HG03378 (cell line): Measurements from ENCODE around the gene FAM193A.
"Not testable (repeated sequence)": the region's sequence is repeated elsewhere in the genome, so short reads cannot be mapped to it uniquely, and the experiment has no call there.

Experiments used
- ATAC-seq: cut with Tn5 transposase; IDR thresholded peaks from one replicate; pipeline ENCODE4 v1.9.1; 2021; ENCODE audit warnings: mild to moderate bottlenecking, moderate library complexity; ENCODE audit not compliant: unreplicated experiment

Gene FAM193A

DNA sequence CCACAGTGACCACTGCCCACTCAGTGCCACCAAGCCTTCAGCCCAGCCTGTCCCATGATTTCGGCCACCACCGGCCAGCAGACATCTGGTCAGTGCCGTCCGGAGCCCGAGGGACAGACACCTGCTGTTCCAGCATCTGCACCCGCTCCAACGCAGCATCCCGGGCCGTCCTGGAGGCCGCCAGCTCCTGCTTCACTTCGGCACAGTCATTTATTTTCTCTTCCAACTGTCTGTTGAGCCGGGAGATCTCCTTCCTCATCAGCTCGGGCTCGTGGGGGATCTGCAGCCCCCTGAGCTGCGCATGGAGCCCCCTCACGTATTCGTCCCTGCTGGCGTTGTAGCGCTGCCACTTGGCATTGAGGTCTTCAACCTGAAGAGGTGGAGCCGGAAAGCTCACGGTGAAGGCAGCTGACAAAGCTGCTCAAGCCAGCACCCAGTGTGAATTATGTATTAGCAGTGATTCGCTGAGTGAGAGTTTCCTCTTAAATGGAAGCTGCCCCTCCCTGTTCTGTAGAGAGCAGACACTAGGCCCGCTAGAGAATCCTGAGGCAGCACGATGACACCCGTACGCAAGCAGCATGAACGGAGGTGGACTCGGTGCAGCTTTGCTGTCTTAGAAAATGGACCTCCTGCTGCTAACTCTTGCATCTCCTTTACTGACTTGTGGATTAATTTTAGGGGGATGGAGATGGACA lies 208.3 kb downstream of the FAM193A start:
- no peak for ATAC-seq

DNA sequence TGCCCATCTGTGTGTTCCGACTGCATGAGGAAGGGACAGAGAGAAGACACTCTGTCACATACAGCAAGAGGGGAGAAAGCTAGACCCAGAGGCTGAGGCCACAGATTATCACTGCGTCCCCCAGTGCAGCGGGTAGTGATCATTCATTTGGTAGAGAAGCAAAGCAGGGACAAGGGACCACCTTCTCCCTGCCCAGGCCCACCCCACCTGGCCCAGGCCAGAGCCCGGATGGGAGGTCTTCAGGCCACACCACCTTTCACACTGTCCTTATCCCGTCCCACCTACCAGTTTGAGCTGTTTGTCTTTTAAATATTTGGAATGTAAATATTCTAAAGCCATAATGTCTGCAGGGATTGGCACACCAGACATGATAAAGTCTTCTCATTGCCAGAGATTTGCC lies 209.1 kb downstream of the FAM193A start:
- no peak for ATAC-seq

DNA sequence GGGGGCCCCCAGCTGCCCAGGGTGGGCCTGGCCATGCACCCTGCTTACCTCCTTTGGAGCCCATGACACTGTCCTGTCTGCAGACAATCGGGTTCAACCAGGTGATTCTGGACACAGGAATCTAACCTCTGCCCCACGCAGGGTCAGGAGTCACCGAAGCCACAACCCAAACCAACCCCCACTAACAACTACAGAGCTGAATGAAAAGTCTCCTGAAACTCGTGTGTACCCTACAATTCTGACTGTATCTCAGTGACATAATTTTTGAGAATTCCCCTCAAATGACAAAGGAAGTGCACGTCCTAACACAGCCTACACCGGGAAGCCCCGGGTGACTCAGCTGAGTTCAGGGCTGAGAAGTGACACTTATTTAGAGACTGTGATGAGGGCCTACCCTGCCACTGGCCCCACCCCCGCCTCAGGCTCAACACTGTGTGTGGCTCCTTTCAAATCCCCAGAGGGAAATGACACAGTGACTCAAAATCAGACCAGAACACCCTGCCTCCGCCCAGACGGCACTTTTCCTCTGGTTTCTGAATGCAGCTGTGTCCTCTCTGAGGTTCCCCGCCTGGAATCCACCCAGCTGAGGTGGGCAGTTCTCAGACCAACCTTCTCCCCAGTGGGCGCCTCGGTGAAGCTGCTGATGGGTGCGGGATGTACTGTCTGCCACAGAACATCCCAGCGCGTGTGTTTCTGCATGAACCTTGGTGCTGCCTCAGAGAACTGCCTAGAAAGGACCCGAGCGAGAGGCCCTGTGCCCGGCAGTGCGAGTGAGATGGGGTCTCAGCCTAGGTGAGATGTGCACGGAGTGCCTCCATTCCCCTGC lies 209.7 kb downstream of the FAM193A start:
- ATAC-seq: peak; percentile 88

DNA sequence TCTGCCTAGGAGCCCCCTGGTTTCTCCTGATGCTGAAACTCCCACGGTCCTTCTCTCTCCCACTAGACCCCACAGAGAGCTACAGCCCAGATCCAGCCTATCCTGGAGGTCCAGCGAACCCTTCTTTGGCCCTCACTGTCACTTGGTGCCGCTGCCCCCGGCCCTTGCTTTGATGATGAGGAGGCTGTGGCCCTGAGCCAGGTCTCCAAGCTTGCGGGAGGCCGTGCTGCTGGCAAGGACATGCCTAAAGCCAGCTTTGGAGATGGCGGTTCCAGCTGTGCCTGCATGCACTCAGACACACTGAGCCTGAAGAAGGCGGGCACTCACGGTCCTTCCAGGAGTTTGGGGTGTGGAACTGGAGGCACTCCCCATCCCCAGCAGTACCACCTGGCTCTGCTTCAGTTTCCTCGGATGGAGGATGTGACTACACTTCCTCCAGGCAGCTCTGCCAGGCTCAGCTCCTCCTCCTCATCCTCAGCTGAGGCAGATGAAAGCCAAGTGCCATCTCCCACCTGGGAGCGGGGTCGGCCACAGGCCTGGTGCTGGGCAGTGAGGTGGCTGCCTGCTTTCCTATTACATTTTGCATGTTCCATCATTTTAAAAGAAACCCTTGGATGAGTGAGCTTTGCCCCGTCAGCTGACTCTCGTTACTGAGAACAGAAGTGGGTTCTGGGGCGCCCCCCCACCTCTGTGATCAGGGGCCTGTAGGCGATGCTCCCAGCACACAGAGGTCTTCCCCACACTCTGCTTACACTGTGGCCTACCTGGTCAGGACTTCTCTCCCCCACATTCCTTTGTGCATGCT lies 210.6 kb downstream of the FAM193A start:
- no peak for ATAC-seq

DNA sequence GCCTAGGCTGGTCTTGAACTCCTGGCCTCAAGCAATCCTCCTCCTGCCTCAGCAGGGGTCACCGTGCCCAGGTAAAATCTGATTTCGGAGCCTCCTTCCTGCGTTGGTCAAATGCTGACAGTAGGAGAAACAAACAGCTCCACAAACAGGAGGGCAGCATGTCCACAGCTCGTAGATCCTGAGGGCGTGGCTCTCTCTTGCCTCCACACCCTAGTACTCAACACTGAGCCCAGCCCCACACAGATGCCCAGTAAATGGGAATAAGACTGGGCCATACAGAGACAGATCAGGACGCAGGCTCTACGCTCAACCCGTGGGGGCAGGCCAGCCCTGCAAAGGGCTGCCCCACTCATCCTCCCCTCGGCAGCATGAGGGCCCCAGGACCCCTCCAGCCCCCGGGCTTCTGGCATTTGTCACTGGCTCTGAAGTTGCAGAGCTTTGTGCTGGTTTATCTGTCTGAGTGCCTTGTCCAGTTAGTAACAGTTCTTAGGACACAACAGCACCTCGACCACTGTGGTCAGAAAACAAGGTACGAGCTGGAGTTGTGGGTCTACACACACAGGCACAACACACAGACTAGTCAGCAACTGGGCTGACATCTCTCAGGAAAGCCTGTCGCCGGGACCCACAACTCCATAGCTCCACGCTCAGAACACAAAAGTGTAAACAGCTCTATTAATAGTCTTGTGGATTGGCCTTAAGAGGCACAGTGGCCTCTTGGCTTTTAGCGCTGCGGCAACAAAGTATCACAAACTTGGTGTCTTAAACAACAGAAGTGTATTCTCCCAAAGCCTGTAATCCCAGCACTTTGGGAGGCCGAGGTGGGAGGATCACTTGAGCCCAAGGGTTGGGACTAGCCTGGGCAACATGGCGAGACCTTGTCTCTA lies 214.5 kb downstream of the FAM193A start:
- ATAC-seq: no peak

DNA sequence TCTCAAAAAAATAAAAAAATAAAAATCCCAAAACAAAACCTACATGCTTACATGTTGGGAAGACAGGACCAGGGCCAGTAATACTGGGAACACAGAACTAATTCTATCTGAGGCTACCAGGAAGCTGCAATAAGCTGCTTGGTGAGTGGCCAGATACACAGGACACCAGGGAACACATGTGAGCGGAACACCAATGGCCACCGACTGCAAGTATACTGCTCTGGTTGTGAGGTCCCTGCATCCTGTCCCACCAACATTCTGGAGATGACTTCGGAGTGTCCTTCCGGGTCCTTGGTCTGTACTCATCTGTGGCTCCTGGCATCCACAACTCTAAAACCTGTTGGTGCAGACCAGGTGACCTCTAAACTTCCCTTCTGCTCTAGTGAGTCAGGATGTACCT lies 217.0 kb downstream of the FAM193A start:
- no peak for ATAC-seq

DNA sequence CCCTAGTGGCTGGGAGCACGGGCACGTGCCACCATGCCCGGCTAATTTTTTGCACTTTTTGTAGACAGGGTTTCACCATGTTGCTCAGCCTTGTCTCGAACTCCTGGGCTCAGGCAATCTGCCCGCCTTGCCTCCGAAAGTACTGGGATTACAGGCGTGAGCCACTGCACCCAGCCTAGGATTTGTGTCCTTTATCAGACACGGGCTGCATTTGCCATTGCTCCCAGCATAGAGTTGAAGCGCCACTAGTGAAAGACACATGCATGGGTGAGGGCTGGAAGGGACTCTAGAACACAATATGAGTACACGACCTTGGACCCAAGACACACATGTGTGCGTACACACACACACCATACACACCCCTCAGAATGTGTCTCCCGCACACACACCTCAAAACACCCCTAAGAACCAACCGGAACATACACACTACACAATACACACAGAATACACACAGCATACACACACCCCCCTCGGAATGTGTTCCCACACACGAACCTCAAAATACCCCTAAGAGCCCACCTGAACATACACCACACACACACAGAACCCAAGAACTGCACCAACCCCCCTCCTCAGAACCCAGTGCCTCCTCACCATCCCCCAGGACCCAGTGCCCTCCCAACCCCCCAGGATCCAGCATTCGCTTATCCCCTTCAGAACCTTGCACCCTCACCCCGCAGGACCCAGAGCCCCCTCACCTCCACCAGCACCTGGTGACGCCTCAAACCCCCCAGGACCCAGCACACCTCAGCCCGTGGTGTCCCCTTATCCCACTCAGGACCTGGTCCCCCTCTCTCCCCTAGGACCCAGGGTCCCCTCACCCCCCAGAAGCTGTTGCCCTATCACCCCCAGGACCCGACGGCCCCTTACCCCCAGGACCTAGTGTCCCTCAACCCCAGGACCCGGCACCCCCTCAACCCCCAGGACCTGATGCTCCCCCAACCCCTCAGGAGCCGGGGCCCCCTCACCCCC lies 218.7 kb downstream of the FAM193A start:
- no peak for ATAC-seq

DNA sequence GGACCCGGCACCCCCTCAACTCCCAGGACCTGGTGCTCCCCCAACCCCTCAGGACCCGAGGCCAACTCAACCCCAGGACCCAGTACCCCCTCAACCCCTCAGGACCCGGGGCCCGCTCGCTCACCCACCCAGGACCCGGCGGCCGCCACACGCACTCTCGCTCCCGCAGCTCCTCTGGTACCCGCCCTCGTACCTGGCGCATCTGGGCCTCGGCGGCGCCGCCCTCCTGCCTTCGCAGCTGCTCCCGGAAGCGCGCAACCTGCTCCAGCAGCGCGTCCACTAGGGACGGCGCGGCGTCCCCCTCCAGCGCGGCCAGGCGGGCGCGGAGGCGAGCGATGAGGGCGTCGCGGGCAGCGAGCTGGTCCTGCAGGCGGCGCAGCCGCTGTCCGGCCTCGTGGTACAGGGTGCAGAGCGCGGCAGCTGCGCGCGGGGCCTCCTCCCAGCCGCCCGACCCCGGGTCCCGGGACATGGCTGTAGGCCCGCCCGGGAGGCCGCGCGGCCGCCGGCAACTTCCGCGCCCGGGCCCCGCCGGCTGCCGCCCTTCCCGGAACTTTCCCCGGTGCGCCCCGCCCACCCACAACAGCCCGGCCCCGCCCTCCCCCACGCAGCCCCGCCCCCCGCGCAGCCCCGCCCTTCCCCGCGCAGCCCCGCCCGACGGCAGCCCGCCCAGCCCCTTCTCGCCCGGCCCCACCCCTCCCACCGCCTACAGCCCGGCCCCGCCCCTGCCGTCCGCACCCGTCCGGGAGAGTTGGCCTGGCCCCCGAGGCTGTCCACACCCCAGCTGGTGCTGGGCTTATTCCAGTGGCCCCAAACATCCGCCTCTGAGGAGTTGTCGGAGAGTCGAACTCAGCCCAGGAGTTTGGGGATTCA lies 219.6 kb downstream of the FAM193A start, which contains the start of gene TNIP2:
Gene TNIP2, minus strand, starts transcription at position 516 of the 870 bp plus-strand sequence. Its CDS starts 47 bp downstream, at position 469.
- no peak for ATAC-seq

DNA sequence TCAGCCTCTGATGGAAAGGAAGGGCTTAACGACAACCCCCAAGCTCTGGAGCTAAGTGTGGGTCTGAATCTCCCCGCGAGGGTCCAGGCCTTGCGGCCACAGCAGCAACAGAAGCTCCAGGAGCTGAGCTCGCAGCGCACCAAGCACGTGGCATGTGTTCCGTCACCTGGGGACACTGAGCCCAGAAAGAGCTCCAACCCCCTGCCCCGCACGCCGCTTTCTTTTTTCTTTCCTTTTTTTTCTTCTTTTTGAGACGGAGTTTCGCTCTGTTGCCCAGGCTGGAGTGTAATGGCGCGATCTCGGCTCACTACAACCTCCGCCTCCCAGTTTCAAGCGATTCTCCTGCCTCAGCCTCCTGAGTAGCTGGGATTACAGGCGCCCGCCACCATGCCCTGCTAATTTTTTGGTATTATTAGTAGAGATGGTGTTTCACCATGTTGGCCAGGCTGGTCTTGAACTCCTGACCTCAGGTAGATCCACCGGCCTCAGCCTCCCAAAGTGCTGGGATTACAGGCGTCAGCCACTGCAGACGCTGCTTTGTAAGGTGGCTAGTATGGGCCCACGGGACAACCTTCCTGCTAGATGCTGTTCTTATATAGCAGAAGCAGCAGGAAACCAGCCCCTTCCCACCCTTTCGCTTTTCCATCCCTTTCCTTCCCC lies 220.4 kb downstream of the FAM193A start:
- no peak for ATAC-seq

DNA sequence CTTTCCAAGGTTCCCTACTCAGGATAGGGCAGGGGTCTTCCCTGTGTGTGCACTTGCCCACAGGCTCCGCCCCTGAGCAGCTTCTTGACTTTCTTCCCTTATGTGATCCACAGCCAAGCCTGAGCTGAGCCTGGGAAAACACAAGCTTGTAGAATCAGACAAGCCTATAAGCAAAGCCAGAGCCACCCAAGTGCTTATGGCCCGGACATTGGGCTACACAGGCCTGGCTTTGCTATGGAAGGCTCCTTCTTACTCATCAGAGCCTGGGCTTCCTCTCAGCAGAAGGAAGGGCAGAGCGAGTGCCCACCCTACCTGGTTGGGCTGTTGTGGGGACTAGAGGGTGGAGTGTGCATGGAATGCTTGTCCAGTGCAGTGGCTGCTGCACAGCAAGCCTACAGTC lies 221.0 kb downstream of the FAM193A start:
- no peak for ATAC-seq

DNA sequence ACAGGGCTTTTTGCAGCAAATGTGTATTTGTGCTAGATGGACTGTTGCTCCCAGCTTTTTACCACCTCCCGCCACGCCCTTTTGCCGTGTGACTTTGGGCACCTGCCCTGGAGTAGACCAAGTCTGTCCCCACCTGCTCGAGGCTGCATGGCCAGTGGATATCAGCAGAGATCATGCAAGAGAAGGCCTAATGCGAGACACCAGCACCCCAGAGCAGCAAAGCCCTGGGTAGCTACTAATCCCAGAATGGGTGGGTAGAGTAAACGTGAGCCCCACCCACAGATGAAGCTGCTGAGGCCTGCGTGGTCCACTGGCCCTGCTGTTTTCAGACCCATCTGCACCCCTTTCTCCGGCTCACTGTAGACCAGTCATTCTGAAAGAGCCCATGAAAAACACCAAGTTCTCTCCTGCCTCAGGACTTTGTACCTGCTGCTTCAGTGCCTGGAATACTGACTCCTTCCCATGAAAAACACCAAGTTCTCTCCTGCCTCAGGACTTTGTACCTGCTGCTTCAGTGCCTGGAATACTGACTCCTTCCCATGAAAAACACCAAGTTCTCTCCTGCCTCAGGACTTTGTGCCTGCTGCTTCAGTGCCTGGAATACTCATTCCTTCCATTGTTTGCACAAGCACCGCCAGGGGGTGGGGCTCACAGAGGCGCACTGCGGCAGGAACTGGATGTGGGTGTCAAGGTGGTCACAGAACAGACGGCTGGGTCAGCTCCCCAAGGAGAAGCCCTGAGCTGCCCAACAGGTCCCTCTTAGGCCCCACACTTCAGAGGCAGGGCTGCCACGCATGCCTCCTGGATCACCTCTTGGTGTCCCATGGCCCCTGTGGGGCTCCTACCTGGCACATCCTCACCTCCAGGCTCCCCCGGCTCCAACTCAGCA lies 224.8 kb downstream of the FAM193A start:
- ATAC-seq: no peak

DNA sequence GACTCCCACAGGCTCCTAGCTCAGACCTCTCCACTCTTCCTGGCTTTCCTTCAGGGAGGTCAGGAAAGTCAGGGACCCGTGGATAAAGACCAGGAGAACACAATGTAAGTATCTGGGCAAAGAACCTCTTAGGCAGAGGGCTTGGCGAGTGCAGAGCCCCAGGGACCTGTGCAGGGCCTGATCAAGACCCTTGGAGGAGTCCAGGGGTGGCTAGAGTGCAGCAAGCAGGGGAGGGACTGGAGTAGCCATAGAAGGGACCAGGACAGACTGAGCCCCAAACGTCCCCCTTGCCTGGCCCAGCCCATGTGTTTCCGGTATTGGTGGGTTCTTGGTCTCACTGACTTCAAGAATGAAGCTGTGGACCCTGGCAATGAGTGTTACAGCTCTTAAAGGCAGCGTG lies 225.6 kb downstream of the FAM193A start:
- no peak for ATAC-seq

DNA sequence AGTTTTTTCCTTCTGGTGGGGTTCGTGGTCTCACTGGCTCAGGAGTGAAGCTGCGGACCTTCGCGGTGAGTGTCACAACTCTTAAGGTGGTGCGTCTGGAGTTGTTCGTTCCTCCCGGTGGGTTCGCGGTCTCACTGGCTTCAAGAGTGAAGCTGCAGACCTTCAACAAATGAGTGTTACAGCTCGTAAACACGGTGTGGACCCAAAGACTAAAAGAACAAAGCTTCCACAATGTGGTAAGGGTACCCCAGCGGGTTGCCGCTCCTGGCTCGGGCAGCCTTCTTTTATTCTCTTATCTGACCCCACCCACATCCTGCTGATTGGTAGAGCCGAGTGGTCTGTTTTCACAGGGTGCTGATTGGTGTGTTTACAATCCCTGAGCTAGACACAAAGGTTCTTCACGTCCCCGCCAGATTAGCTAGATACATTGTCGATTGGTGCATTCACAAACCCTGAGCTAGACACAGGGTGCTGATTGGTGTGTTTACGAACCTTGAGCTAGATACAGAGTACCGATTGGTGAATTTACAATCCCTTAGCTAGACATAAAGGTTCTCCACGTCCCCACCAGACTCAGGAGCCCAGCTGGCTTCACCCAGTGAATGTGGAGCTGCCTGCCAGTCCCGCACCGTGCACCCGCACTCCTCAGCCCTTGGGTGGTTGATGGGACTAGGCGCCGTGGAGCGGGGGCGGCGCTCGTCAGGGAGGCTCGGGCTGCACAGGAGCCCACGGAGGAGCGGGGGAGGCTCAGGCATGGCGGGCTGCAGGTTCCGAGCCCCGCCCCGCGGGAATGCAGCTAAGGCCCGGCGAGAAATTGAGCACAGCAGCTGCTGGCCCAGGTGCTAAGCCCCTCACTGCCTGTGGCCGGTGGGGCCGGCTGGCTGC lies 226.3 kb downstream of the FAM193A start:
- not testable (repeated sequence) for ATAC-seq

DNA sequence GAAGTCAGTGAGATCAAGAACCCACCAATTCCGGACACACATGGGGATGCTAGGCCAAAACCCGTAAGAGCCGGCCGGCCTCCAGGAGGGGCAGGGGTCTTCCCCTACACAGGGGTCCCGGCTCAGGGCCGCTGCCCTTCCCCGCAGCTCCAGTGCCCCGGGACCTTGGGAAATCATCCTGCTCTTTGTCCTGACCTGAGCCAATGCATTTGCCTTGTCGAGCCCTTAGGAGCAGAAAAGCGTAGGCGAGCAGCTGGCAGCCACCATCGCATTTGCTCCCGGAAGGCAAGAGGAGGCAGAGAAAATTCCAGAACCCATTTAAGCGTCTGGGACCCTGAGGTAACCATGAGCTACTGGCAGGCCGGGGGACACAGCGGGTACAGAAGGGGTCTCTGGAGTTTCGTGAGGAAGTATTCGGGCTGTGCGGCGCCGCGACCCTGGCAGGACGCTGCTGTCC lies 227.1 kb downstream of the FAM193A start:
- ATAC-seq: peak; percentile 7

DNA sequence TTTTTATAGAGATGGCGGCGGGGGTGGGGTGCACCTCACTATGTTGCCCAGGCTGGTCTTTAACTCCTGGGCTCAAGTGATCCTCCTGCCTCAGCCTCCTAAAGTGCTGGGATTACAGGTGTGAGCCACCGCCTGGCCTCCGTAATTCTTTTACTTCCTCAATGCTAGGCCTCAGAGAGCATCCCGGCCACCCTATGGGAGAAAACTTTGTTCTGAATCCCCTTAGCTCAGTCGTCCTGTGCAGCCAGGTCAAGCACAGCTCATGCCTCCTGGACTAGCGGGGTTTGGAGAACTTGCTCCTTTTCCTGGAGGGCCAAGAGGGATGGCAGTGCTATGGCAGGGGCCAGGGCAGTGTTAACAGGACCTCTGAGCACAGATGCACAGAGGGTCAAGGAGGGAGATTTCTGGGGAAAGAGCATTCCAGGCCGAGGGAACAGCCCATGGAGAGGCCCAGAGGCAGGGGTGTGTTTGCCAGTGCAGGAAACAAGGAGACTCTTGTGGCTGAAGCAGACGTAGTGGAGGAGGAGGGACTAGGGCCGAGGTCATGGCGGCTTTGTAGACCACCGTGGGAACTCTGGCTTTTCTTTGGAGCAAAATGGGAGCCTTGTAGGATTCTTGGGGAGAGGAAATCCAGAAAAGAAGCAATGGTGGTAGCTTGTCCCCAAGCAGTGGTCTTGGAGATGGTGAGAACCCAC lies 229.5 kb downstream of the FAM193A start:
- no peak for ATAC-seq
